ENCODE data around the gene MICAL3.
"Not testable (repeated sequence)": the region's sequence is repeated elsewhere in the genome, so short reads cannot be mapped to it uniquely, and the experiment has no call there.

MICAL3 gene

GRCh38 chr22:17939011-17939410 is 85.3 kb downstream of the MICAL3 start:
- FAIRE-seq (no peak), DNase-seq (ENCODE audit: low spot score) (no peak)

DNA sequence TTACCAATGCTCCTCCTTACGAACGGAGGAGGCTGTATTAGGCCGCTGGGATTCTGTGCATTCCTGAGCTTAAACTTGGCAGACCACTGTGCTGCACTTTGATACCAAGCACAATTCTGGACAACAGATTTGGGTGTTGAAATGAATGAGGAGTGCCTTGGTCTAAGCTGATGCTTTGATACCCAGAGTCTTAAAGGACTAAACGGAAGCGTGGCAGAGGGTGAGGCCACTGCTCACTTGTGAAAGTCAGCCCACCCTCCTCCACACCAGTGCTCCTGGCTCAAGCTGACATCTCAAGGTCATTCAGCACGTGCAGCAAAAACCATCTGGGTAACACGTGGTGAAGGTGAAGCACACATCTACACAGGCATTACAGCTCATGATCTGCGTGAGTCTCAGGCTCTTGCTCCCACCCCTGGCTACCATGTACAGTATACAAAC is 85.9 kb downstream of the MICAL3 start:
- DNase-seq (ENCODE audit: low spot score) = no peak
- no peak for FAIRE-seq

DNA sequence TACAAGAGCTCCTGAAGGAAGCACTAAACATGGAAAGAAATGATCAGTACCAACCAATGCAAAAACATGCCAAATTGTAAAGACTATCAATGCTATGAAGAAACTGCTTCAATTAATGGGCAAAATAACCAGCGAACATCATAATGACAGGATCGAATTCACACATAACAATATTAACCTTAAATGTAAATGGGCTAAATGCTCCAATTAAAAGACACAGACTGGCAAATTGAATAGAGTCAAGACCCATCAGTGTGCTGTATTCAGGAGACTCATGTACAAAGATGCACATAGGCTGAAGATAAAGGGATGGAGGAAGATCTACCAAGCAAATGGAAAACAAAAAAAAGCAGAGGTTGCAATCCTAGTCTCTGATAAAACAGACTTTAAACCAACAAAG is 91.9 kb downstream of the MICAL3 start:
- not testable (repeated sequence) for FAIRE-seq

DNA sequence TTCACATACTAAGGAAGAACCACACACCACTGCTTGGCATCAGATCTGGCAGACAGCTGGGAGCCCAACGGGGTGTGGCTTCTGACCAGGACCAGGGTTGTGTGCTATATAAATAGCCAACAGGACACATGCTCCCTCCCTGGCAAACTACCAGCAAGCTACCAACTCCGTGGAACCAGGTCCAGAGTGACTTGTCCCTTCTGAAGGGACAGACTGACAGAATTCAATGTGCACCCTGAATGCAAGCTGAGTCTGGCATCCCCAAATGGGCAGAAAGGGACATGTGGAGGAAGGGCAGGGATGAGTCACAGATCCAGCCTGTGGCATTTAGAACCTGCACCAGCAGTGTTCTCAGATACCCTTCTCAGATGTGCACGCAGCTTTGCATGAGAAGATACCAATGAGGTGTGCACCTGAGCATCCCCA is 92.9 kb downstream of the MICAL3 start:
- peak; percentile 11 for DNase-seq (ENCODE audit: low spot score)

More for the DNA sequence above, 91.9 kb downstream of the MICAL3 start:
- DNase-seq (ENCODE audit: low spot score) = not testable (repeated sequence)

GRCh38 chr22:17930455-17931313 is 93.7 kb downstream of the MICAL3 start:
- FAIRE-seq (no peak), DNase-seq (ENCODE audit: low spot score) (no peak)

More for the DNA sequence above, 92.9 kb downstream of the MICAL3 start:
- no peak for FAIRE-seq

GRCh38 chr22:17929909-17930308 is 94.5 kb downstream of the MICAL3 start:
- FAIRE-seq (no peak), DNase-seq (ENCODE audit: low spot score) (no peak)

- FAIRE-seq = no peak
Measured at GRCh38 chr22:17928391-17928790, 96.0 kb downstream of the MICAL3 start.

DNA sequence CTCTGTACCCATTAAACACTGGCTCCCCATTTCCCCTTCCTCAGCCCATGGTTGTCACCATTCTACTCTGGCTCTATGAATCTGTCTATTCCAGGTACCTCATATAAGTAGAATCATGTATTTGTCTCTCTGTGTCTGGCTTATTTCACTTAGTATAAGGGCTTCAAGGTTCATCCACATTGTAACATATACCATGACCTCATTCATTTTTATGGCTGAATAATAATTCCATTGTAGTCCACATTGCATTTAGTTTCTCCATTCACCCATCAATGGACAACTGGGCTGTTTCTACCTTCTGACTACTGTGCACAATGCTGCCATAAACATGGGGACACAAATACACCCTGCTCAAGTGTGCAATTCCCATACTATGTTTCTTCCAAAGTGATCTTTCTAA is 97.3 kb downstream of the MICAL3 start:
- no peak for FAIRE-seq
- DNase-seq (ENCODE audit: low spot score) = no peak

More at GRCh38 chr22:17928391-17928790, 96.0 kb downstream of the MICAL3 start:
- DNase-seq (ENCODE audit: low spot score) = no peak

DNA sequence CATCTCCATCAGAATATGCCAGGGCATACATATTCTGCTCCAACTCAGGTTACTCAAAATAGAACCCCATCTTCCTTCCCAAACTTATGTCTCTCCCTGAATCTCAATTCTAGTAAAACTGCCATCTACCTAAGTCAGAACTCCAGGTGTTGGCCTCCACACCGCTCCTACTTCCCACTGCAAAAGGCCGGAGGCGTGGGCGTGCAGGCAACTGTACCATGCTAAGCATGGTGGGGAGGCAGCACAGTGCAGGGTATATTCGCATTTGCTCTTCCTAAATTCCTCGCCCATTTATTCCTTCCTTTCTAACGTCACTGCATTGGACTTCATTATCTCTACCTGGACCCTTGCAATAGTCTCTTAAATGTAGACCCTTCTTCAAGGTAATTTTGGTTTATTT is 97.8 kb downstream of the MICAL3 start:
- FAIRE-seq = no peak
- DNase-seq (ENCODE audit: low spot score) = no peak

DNA sequence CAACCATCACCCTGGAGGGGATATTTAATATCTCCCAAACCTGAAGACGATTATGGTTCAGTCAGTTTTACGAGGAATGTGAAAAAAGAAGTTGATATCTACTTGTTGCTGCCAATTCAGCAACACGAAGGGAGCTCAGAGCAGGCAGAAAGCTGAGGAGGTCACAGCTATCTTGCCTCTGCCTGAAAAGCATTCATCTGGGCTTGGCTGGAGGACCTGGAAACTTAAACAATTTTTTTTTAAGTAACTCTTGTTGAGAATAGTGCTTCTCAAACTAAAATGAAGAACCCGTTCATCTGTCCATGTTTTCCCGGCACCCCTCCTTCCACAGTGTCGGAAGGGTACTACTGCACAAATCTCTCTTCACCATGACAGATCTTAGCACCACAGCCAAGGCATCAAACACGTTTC is 98.9 kb downstream of the MICAL3 start:
- DNase-seq (ENCODE audit: low spot score) = no peak
- no peak for FAIRE-seq

DNA sequence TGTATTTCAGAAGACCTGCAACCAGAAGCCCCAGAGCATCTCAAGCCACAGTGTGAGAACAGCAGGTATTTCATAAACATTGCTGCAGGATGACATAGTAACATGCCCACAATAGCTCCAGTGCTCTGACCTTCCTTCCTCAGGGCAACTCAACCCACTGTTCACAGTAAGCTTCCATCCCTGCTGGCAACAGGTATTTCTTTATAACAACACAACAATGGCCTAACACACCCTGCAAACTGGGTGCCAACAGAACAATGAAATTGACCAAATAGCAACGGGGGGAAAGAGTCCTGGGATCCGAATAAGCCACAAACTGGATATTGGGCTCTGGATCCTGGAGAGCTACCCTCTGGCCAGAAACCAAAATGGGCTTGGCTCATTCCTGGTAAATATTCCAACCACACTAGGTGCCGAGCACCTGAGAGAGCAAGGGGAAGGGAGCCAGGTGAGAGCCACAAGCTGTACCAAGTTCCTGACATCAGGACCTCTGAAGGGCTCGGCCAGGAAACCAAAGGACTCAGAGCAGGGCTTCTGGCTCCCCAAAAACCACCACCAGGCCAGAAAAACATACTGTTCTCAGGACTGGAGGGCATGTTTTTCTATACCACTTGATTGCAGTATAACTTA is 99.5 kb downstream of the MICAL3 start:
- DNase-seq (ENCODE audit: low spot score) (peak; percentile 64), FAIRE-seq (no peak)

- DNase-seq (ENCODE audit: low spot score) = no peak
- FAIRE-seq = no peak
Measured at GRCh38 chr22:17924076-17924475, 100.3 kb downstream of the MICAL3 start.

DNA sequence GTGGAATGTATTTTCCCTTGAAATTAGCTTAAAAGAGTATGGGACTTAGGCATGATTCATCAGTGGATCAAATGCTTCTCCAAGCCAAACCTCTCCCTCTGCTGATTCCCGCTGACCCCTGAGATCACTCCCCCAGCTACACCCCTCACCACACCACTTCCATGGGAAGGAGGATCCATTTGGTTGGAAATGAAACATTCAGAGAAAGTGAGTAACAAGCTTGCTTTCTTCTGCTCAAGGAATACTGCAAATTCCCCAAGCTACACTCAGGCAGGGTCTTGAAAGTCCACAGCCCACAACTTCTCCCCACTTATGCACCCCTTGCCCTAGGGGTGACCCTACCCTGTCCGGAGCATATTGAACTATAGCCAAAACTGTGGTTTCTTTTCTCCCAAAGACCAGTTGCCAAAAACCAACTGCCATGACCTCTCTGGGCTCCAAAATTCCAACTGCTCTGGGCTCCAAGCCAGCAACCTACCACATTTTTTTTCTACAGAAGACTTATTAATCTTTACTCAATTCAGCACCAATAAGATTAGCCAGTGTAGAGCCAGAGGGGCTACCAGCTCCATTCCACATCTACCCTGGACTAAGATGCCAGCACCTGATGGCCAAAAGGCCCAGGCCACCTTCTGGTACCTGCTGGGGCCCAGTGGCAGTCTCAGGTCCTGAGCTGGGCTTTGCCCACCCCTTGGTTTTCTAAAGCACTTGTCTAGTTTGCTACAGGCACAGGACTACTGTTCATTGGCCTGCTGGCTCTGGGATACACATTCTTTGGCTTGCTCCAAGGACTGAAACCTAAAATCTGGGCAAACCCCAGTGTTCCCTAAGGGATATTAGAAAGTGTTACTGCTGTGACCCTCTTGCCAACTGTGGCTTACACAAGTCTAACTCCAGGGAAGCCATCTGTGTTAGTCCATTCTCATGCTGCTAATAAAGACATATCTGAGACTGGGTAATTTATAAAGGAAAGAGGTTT is 101.1 kb downstream of the MICAL3 start:
- peak; percentile 73 for DNase-seq (ENCODE audit: low spot score)
- peak; percentile 91 for FAIRE-seq

- DNase-seq (ENCODE audit: low spot score) = peak; percentile 11
- no peak for FAIRE-seq
Measured at GRCh38 chr22:17921871-17922821, 102.2 kb downstream of the MICAL3 start.

GRCh38 chr22:17920992-17921650 is 103.2 kb downstream of the MICAL3 start:
- FAIRE-seq = no peak
- DNase-seq (ENCODE audit: low spot score) = peak; percentile 20

DNA sequence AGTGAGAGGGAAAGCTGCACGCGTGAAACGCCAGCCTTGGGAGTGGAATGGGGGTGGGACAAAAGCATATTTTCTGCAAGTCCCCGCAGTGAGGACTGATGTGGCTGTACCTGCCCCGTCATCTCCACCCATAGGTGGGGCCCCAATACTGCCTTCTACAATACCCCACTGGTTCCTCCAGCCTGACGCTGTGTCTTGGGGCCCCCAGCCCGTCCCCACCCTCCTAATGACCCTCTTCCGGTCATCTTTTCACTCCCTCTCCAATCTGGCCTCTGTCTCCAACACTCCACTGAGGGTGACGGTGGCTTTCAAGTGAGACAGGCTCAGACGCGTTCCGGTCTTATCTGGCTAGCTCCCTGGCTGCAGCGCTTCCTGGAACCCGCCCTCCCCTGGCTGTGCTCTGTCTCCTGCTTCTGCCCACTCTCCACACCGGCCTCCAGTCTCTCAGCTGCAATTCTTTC is 104.2 kb downstream of the MICAL3 start:
- no peak for FAIRE-seq
- peak; percentile 61 for DNase-seq (ENCODE audit: low spot score)

GRCh38 chr22:17919276-17920144 is 104.9 kb downstream of the MICAL3 start:
- FAIRE-seq (no peak), DNase-seq (ENCODE audit: low spot score) (no peak)

- FAIRE-seq (peak; percentile 94), DNase-seq (ENCODE audit: low spot score) (peak; percentile 81)
Measured at GRCh38 chr22:17918840-17919239, 105.5 kb downstream of the MICAL3 start.

Data from RCC 7860 (cell line).